Measurements from ENCODE around the gene CRACDL.
A peak's percentile ranks its signal among the peaks of the same experiment; 100 is the strongest.

Gene CRACDL

DNA sequence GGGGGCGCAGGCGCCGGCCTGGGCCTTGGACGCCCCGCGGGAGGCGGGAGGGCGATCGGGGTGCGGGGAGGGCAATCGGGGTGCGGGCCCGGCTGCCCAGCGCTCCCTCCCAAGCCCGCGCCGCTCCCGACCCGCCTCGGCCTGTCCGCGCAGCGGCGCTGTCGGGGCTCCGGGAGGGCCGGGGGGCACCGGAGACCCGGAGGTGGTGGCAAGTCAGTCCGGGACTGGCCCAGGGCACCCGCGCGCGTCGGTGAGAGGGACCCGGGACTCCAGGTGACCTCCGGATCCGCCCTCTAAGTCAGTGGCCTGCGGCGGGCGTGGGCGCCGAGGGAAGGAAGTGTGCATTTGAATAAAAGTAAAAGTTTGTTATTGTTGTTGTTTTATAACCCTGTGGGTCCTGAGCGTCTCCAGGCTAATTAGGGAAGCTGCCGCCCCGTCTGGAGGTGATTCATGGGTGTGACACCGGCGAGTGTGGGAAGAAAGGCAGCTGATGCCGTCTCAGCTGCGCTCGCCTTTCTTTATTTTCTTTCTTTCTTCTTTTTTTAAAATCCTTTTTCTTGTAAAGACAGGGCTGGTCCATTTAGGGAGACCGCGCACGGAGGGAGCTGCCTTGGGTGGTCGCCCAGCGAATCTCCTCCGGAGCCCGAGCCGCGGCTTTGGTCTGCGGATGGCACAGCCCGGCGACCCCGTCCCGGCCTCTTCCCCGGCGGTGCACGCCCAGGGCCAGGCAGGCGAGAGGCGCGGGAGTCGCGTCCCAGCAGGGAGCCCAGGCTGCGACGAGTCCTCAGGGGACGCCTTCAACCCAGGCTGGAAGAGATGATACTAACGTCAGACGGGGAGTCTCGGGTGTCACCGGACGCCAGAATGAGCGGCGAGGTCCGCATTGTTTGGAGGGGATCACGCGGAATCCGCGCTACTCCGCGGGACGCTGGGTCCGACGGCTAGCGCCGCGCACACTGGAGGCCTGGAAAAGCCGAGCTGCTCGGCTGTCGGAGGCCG, 627 bp upstream of the CRACDL start:
- ATAC-seq: peak; percentile 14; the same call in 1 of the 3 replicates
- no peak for TF ChIP-seq OSR1 (CRISPR knock-in tag; IDR thresholded peaks at IDR 0.05)
- TF ChIP-seq ESRRG (CRISPR knock-in tag; IDR thresholded peaks at IDR 0.05): no peak
- no peak for TF ChIP-seq ARNTL (CRISPR knock-in tag; IDR thresholded peaks at IDR 0.05; ENCODE audit: borderline replicate concordance, low read depth)
- TF ChIP-seq, protein P1, sequence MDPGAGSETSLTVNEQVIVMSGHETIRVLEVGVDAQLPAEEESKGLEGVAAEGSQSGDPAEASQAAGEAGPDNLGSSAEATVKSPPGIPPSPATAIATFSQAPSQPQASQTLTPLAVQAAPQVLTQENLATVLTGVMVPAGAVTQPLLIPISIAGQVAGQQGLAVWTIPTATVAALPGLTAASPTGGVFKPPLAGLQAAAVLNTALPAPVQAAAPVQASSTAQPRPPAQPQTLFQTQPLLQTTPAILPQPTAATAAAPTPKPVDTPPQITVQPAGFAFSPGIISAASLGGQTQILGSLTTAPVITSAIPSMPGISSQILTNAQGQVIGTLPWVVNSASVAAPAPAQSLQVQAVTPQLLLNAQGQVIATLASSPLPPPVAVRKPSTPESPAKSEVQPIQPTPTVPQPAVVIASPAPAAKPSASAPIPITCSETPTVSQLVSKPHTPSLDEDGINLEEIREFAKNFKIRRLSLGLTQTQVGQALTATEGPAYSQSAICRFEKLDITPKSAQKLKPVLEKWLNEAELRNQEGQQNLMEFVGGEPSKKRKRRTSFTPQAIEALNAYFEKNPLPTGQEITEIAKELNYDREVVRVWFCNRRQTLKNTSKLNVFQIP (CRISPR knock-in tag; IDR thresholded peaks at IDR 0.05; ENCODE audit: borderline replicate concordance, low read depth): no peak
- TF ChIP-seq, protein P2, sequence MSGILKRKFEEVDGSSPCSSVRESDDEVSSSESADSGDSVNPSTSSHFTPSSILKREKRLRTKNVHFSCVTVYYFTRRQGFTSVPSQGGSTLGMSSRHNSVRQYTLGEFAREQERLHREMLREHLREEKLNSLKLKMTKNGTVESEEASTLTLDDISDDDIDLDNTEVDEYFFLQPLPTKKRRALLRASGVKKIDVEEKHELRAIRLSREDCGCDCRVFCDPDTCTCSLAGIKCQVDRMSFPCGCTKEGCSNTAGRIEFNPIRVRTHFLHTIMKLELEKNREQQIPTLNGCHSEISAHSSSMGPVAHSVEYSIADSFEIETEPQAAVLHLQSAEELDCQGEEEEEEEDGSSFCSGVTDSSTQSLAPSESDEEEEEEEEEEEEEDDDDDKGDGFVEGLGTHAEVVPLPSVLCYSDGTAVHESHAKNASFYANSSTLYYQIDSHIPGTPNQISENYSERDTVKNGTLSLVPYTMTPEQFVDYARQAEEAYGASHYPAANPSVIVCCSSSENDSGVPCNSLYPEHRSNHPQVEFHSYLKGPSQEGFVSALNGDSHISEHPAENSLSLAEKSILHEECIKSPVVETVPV (CRISPR knock-in tag; IDR thresholded peaks at IDR 0.05): no peak
- no peak for TF ChIP-seq CSDC2 (CRISPR knock-in tag; IDR thresholded peaks at IDR 0.05)
- TF ChIP-seq TOX (CRISPR knock-in tag; IDR thresholded peaks at IDR 0.05; ENCODE audit: borderline replicate concordance): no peak
- no peak for TF ChIP-seq PPARA (CRISPR knock-in tag; IDR thresholded peaks at IDR 0.05; ENCODE audit: borderline replicate concordance)
- no peak for TF ChIP-seq ZFP3 (CRISPR knock-in tag; IDR thresholded peaks at IDR 0.05)
- no peak for TF ChIP-seq BACH2 (CRISPR knock-in tag; IDR thresholded peaks at IDR 0.05; ENCODE audit: borderline replicate concordance)
- TF ChIP-seq, protein P3, sequence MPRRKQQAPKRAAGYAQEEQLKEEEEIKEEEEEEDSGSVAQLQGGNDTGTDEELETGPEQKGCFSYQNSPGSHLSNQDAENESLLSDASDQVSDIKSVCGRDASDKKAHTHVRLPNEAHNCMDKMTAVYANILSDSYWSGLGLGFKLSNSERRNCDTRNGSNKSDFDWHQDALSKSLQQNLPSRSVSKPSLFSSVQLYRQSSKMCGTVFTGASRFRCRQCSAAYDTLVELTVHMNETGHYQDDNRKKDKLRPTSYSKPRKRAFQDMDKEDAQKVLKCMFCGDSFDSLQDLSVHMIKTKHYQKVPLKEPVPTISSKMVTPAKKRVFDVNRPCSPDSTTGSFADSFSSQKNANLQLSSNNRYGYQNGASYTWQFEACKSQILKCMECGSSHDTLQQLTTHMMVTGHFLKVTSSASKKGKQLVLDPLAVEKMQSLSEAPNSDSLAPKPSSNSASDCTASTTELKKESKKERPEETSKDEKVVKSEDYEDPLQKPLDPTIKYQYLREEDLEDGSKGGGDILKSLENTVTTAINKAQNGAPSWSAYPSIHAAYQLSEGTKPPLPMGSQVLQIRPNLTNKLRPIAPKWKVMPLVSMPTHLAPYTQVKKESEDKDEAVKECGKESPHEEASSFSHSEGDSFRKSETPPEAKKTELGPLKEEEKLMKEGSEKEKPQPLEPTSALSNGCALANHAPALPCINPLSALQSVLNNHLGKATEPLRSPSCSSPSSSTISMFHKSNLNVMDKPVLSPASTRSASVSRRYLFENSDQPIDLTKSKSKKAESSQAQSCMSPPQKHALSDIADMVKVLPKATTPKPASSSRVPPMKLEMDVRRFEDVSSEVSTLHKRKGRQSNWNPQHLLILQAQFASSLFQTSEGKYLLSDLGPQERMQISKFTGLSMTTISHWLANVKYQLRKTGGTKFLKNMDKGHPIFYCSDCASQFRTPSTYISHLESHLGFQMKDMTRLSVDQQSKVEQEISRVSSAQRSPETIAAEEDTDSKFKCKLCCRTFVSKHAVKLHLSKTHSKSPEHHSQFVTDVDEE (CRISPR knock-in tag; IDR thresholded peaks at IDR 0.05): no peak
- no peak for TF ChIP-seq ISL1 (CRISPR knock-in tag; IDR thresholded peaks at IDR 0.05)
- TF ChIP-seq GLIS3 (CRISPR knock-in tag; IDR thresholded peaks at IDR 0.05): no peak
- TF ChIP-seq, protein P4, sequence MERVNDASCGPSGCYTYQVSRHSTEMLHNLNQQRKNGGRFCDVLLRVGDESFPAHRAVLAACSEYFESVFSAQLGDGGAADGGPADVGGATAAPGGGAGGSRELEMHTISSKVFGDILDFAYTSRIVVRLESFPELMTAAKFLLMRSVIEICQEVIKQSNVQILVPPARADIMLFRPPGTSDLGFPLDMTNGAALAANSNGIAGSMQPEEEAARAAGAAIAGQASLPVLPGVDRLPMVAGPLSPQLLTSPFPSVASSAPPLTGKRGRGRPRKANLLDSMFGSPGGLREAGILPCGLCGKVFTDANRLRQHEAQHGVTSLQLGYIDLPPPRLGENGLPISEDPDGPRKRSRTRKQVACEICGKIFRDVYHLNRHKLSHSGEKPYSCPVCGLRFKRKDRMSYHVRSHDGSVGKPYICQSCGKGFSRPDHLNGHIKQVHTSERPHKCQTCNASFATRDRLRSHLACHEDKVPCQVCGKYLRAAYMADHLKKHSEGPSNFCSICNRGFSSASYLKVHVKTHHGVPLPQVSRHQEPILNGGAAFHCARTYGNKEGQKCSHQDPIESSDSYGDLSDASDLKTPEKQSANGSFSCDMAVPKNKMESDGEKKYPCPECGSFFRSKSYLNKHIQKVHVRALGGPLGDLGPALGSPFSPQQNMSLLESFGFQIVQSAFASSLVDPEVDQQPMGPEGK (CRISPR knock-in tag; IDR thresholded peaks at IDR 0.05; ENCODE audit: borderline replicate concordance): no peak
- no peak for TF ChIP-seq ZFP30 (CRISPR knock-in tag; IDR thresholded peaks at IDR 0.05)
- TF ChIP-seq RARB (CRISPR knock-in tag; IDR thresholded peaks at IDR 0.05): no peak
- no peak for TF ChIP-seq ZNF70 (CRISPR knock-in tag; IDR thresholded peaks at IDR 0.05)

DNA sequence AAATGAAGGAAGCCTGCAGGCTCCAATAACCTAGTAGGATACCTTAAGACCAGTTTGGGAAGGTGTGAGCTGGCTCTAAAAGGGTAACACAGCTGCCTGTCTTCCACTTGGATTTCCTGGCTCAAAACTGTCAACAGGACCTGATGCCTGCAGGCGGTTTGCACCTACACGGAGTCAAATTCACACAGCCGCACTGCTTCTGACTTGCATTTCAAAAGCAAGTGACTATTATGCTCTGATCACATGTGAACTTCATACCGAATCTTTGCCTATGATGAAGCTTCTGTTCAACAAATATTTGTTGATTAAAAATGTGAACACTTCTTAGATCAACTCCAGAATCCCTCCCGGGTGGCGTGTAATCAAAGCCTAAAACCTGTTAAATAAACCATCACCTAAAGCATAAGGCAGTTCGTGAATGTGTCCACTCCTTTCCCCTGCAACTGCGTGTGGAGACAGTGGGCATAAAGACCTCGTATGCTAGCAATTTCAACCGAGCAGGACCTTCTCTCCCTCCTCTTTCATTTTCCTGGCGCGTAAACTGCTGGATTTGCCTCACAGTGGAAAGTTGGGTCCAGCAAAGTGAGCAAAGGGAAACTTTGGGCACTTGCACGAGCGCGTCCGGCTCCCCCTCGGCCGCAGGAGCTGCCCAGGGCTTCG, 784 bp downstream of the CRACDL start:
- no peak for TF ChIP-seq TCF4 (CRISPR knock-in tag; IDR thresholded peaks at IDR 0.05; ENCODE audit: borderline replicate concordance)
- TF ChIP-seq CSDC2 (CRISPR knock-in tag; IDR thresholded peaks at IDR 0.05): no peak
- no peak for TF ChIP-seq BACH2 (CRISPR knock-in tag; IDR thresholded peaks at IDR 0.05; ENCODE audit: borderline replicate concordance)
- TF ChIP-seq, protein P2 (CRISPR knock-in tag; IDR thresholded peaks at IDR 0.05): no peak
- TF ChIP-seq, protein P3 (CRISPR knock-in tag; IDR thresholded peaks at IDR 0.05): no peak
- no peak for TF ChIP-seq ZNF565 (CRISPR knock-in tag; conservative IDR thresholded peaks at IDR 0.05; ENCODE audit: low read depth)
- TF ChIP-seq ZFP30 (CRISPR knock-in tag; IDR thresholded peaks at IDR 0.05): no peak
- TF ChIP-seq, protein P1 (CRISPR knock-in tag; IDR thresholded peaks at IDR 0.05; ENCODE audit: borderline replicate concordance, low read depth): no peak
- no peak for TF ChIP-seq OSR1 (CRISPR knock-in tag; IDR thresholded peaks at IDR 0.05)
- no peak for TF ChIP-seq ZNF70 (CRISPR knock-in tag; IDR thresholded peaks at IDR 0.05)
- TF ChIP-seq, protein P5, sequence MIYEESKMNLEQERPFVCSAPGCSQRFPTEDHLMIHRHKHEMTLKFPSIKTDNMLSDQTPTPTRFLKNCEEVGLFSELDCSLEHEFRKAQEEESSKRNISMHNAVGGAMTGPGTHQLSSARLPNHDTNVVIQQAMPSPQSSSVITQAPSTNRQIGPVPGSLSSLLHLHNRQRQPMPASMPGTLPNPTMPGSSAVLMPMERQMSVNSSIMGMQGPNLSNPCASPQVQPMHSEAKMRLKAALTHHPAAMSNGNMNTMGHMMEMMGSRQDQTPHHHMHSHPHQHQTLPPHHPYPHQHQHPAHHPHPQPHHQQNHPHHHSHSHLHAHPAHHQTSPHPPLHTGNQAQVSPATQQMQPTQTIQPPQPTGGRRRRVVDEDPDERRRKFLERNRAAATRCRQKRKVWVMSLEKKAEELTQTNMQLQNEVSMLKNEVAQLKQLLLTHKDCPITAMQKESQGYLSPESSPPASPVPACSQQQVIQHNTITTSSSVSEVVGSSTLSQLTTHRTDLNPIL (CRISPR knock-in tag; IDR thresholded peaks at IDR 0.05; ENCODE audit: low read depth): no peak
- no peak for TF ChIP-seq GLIS3 (CRISPR knock-in tag; IDR thresholded peaks at IDR 0.05)
- no peak for TF ChIP-seq ISL1 (CRISPR knock-in tag; IDR thresholded peaks at IDR 0.05)
- no peak for ATAC-seq

All from SK-N-SH treated with all-trans-retinoic acid at 6 μM for 48 hours (cell line).